Endodermal cell (in vitro differentiated cells): ENCODE data around the gene HARS2. TPM values are rescaled to one million over a fixed set of nuclear protein-coding genes. Genes with fewer than 3 reads are reported as not detected.

Experiments used
- DNase-seq: peaks from one replicate; pipeline ENCODE4 v3.0.0-alpha.2; 2017
- H3K27ac ChIP-seq: 2 replicates; pipeline ENCODE4 v1.5.1; 2013; ENCODE audit warnings: mild to moderate bottlenecking, low read depth, low read length, moderate library complexity
- H3K27me3 ChIP-seq: 2 replicates; pipeline ENCODE4 v1.6.1; 2013; ENCODE audit warnings: mild to moderate bottlenecking, low read length, moderate library complexity; ENCODE audit not compliant: insufficient read depth, control insufficient read depth, poor library complexity, severe bottlenecking
- H3K36me3 ChIP-seq: 2 replicates; pipeline ENCODE4 v1.7.0; 2013; ENCODE audit warnings: mild to moderate bottlenecking, low read length, moderate library complexity; ENCODE audit not compliant: control insufficient read depth, insufficient read depth
- H3K4me1 ChIP-seq: one replicate; pipeline ENCODE4 v1.7.0; 2013; ENCODE audit warnings: low read length; ENCODE audit not compliant: control insufficient read depth, insufficient read depth
- H3K4me3 ChIP-seq: 2 replicates; pipeline ENCODE4 v1.5.1; 2013; ENCODE audit warnings: mild to moderate bottlenecking, low read length, moderate library complexity
- H3K9ac ChIP-seq: 2 replicates; pipeline ENCODE4 v1.6.1; 2013; ENCODE audit warnings: mild to moderate bottlenecking, low read length, moderate library complexity; ENCODE audit not compliant: poor library complexity, severe bottlenecking; ENCODE audit errors: extremely low read depth
- H3K9me3 ChIP-seq: 2 replicates; pipeline ENCODE4 v1.6.1; 2013; ENCODE audit warnings: mild to moderate bottlenecking, low read length, moderate library complexity; ENCODE audit not compliant: control insufficient read depth
- H3K27ac Mint-ChIP-seq: 2 replicates; pipeline ENCODE4 v1.8.0; 2020; ENCODE audit warnings: mixed read lengths
- H3K27me3 Mint-ChIP-seq: 2 replicates; pipeline ENCODE4 v1.8.0; 2021; ENCODE audit warnings: mild to moderate bottlenecking, mixed read lengths; ENCODE audit not compliant: insufficient read depth
- H3K36me3 Mint-ChIP-seq: 2 replicates; pipeline ENCODE4 v1.8.0; 2020; ENCODE audit warnings: low read depth, mixed read lengths
- H3K4me1 Mint-ChIP-seq: 2 replicates; pipeline ENCODE4 v1.8.0; 2020; ENCODE audit warnings: mixed read lengths
- H3K4me3 Mint-ChIP-seq: 2 replicates; pipeline ENCODE4 v1.8.0; 2020; ENCODE audit warnings: mild to moderate bottlenecking, moderate library complexity, mixed read lengths
- H3K9me3 Mint-ChIP-seq: 2 replicates; pipeline ENCODE4 v1.8.0; 2020; ENCODE audit warnings: mild to moderate bottlenecking, mixed read lengths
- WGBS, 2 experiments: methylation state at CpG; one replicate each; pipeline versions ENCODE4 v1.1.5 to v1.1.7; 2013; ENCODE audit warnings: missing lambda C conversion rate in 2 of 2, mixed read lengths in 1 of 2; ENCODE audit not compliant: insufficient coverage in 1 of 2, insufficient read length in 1 of 2; 5-methylcytosine and 5-hydroxymethylcytosine counted together
- total RNA-seq, 2 donors: library from RNA; stranded (reverse); fragmentation: NEBNext Ultra II Directional in 1 of 2; extraction: Animal tissue kit (Norgen Biotek cat#: 25700) in 1 of 2; gene quantifications; 2 replicates in 1 of 2; 3 replicates in 1 of 2; pipeline ENCODE4 v1.2.1, GENCODE V29; 2021
- TF ChIP-seq, protein P1 (sequence below): fragments of 200-600 bp; sonication (generic); conservative IDR thresholded peaks from 2 replicates; pipeline ENCODE4 v1.5.0; 2021; ENCODE audit warnings: antibody characterized with exemption, mild to moderate bottlenecking

The HARS2 gene
- total RNA-seq, 2 donors from 2014 or later, result 30.9 to 35.5 TPM

DNA sequence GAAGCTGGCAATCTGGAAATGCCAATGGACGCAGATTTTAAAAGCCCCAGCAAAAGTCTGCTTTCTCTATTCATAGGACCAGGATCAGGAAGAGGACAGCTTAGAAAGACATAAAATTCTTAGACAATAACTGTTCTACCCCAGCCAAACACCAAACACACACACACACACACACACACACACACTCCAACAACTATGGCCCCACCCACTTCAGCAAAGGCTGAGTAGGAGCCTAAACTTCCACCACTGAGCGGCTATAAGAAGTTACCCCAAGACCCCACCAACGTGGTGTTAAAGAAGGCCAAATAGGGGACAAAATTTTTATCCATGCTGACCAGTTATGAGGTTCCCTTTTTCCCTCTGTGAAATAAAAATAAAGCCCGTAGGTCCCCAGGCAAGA, 41.8 kb downstream of the HARS2 start:
- Histone ChIP-seq H3K27me3 (no peaks in the 10 kb centered on the region), H3K27ac (no peak overlapping the region), H3K36me3 (no peaks in the 10 kb centered on the region), H3K9me3 (no peaks in the 10 kb centered on the region), H3K4me1 (no peaks in the 10 kb centered on the region), H3K9ac (no peak overlapping the region), H3K4me3 (no peak overlapping the region)
- no peaks in the 10 kb centered on the region for H3K4me1 Mint-ChIP-seq
- 72 to 73% methylated on average over 2 to 4 of the region's 4 CpGs for WGBS, 2 experiments
- H3K27me3 Mint-ChIP-seq, result peaks cover 34% of the 10 kb centered on the region
- H3K9me3 Mint-ChIP-seq, result no peaks in the 10 kb centered on the region
- no peak overlapping the region for H3K4me3 Mint-ChIP-seq
- no peaks in the 10 kb centered on the region for H3K36me3 Mint-ChIP-seq
- TF ChIP-seq, protein P1, sequence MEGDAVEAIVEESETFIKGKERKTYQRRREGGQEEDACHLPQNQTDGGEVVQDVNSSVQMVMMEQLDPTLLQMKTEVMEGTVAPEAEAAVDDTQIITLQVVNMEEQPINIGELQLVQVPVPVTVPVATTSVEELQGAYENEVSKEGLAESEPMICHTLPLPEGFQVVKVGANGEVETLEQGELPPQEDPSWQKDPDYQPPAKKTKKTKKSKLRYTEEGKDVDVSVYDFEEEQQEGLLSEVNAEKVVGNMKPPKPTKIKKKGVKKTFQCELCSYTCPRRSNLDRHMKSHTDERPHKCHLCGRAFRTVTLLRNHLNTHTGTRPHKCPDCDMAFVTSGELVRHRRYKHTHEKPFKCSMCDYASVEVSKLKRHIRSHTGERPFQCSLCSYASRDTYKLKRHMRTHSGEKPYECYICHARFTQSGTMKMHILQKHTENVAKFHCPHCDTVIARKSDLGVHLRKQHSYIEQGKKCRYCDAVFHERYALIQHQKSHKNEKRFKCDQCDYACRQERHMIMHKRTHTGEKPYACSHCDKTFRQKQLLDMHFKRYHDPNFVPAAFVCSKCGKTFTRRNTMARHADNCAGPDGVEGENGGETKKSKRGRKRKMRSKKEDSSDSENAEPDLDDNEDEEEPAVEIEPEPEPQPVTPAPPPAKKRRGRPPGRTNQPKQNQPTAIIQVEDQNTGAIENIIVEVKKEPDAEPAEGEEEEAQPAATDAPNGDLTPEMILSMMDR, result no peak
- no peak overlapping the region for H3K27ac Mint-ChIP-seq
- no peak for DNase-seq

DNA sequence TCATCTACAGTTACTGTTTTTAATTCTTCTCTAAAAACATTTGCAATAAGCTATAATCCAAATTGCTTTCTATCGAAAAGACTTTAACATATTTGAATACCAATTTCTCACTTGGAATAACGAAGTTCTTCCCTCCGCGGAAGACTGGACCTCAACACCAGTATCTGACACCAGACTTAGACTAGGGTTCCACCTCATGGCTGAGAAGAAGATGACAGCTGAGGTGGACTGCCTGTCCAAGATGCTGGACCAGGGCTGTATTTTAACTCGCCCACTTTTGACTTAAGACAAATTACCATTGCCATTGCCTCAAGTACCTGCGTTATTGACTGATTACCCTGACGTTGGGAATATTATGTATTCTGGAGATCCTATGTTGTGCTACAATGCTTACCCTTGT, 43.1 kb downstream of the HARS2 start:
- TF ChIP-seq, protein P1, result peak; percentile 72
- no peak for DNase-seq
- H3K27me3 Mint-ChIP-seq, result peaks cover 32% of the 10 kb centered on the region
- no peak overlapping the region for H3K4me3 Mint-ChIP-seq
- H3K27me3 ChIP-seq, result no peaks in the 10 kb centered on the region
- H3K36me3 ChIP-seq, result no peaks in the 10 kb centered on the region
- H3K4me1 ChIP-seq, result no peaks in the 10 kb centered on the region
- no peak overlapping the region for H3K27ac ChIP-seq
- H3K36me3 Mint-ChIP-seq, result no peaks in the 10 kb centered on the region
- H3K27ac Mint-ChIP-seq, result no peak overlapping the region
- H3K9me3 Mint-ChIP-seq, result no peaks in the 10 kb centered on the region
- no peak overlapping the region for H3K9ac ChIP-seq
- H3K9me3 ChIP-seq, result no peaks in the 10 kb centered on the region
- 77% methylated on average over 6 to 7 of the region's 7 CpGs for WGBS, 2 experiments
- no peaks in the 10 kb centered on the region for H3K4me1 Mint-ChIP-seq
- H3K4me3 ChIP-seq, result no peak overlapping the region

DNA sequence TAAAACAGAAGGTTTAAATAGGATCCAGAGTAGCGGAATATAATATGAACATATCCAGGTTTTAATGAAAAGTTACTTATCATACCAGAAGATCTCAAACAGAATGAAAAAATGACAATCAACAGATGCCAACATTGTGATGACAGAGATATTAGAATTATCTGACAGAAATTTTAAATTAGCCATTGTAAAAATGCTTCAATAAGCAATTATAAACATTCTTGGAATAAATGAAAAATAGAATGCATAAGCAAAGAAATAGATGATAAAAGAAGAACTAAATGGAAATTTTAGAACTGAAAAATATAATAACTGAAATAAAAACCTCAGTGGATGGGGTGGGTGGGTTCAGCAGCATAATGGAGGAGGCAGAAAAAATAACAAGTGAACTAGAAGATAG, 46.2 kb downstream of the HARS2 start:
- Mint-ChIP-seq H3K36me3 (no peaks in the 10 kb centered on the region), H3K27me3 (peaks cover 31% of the 10 kb centered on the region), H3K4me1 (no peaks in the 10 kb centered on the region), H3K9me3 (no peaks in the 10 kb centered on the region), H3K4me3 (no peak overlapping the region), H3K27ac (no peak overlapping the region)
- Histone ChIP-seq H3K27me3 (no peaks in the 10 kb centered on the region), H3K4me3 (no peak overlapping the region), H3K27ac (no peak overlapping the region), H3K9ac (no peak overlapping the region), H3K4me1 (no peaks in the 10 kb centered on the region), H3K36me3 (no peaks in the 10 kb centered on the region), H3K9me3 (no peaks in the 10 kb centered on the region)
- no peak for DNase-seq
- WGBS, 2 experiments, result no CpG with 5 or more reads among the region's 1 CpG
- TF ChIP-seq, protein P1, result no peak
